Neural cell (in vitro differentiated cells): ENCODE data around the gene SLC66A2. TPM values are rescaled to one million over a fixed set of nuclear protein-coding genes. Genes with fewer than 3 reads are reported as not detected.

Experiments used
- H2AFZ ChIP-seq: fragments of 200-600, 300-800 bp; sonication (generic), shearing (Covaris generic); 2 replicates; pipeline ENCODE4 v1.6.0; 2014; ENCODE audit warnings: low read depth, mild to moderate bottlenecking, antibody characterized with exemption, low read length, moderate library complexity
- H3F3A ChIP-seq: fragments of 200-600 bp; shearing (Covaris generic); 2 replicates; pipeline ENCODE4 v1.6.1; 2016; ENCODE audit warnings: mild to moderate bottlenecking, moderate library complexity, mixed read lengths, antibody characterized with exemption, low read length; ENCODE audit not compliant: insufficient read depth, poor library complexity, severe bottlenecking
- H3K27ac ChIP-seq: fragments of 200-600, 300-800 bp; sonication (generic), shearing (Covaris generic); 2 replicates; pipeline ENCODE4 v1.5.1; 2014; ENCODE audit warnings: mild to moderate bottlenecking, low read length, moderate library complexity
- H3K27me3 ChIP-seq: fragments of 300-800, 200-600 bp; sonication (generic), shearing (Covaris generic); 2 replicates; pipeline ENCODE4 v1.6.0; 2014; ENCODE audit warnings: mild to moderate bottlenecking, low read depth, low read length, moderate library complexity; ENCODE audit not compliant: insufficient read depth
- H3K36me3 ChIP-seq: fragments of 300-800, 200-600 bp; sonication (generic), shearing (Covaris generic); 2 replicates; pipeline ENCODE4 v1.5.1; 2014; ENCODE audit warnings: mild to moderate bottlenecking, antibody characterized with exemption, low read length, moderate library complexity; ENCODE audit not compliant: insufficient read depth
- H3K4me2 ChIP-seq: fragments of 300-800, 200-600 bp; sonication (generic), shearing (Covaris generic); 2 replicates; pipeline ENCODE4 v1.6.0; 2014; ENCODE audit warnings: mild to moderate bottlenecking, low read length
- H3K4me3 ChIP-seq: fragments of 300-800, 200-600 bp; sonication (generic), shearing (Covaris generic); 2 replicates; pipeline ENCODE4 v1.5.1; 2014; ENCODE audit warnings: mild to moderate bottlenecking, low read length, moderate library complexity
- H3K79me2 ChIP-seq: fragments of 200-600 bp; shearing (Covaris generic); replicated peaks from 2 replicates; pipeline ENCODE4 v1.6.0; 2014; ENCODE audit warnings: mild to moderate bottlenecking, low read length, moderate library complexity; ENCODE audit not compliant: insufficient read depth
- H3K9ac ChIP-seq: fragments of 300-800, 200-600 bp; sonication (generic), shearing (Covaris generic); 2 replicates; pipeline ENCODE4 v1.6.1; 2016; ENCODE audit warnings: mild to moderate bottlenecking, low read length, mixed read lengths
- H3K9me2 ChIP-seq: fragments of 200-600 bp; shearing (Covaris generic); 2 replicates; pipeline ENCODE4 v1.6.1; 2016; ENCODE audit warnings: mild to moderate bottlenecking, low read length, mixed read lengths; ENCODE audit not compliant: insufficient read depth
- H3K9me3 ChIP-seq: fragments of 200-600, 300-800 bp; sonication (generic), shearing (Covaris generic); 2 replicates; pipeline ENCODE4 v1.6.1; 2016; ENCODE audit warnings: mild to moderate bottlenecking, mixed run types, low read length, moderate library complexity, mixed read lengths
- H4K20me1 ChIP-seq: fragments of 200-600 bp; shearing (Covaris generic); 2 replicates; pipeline ENCODE4 v1.6.1; 2016; ENCODE audit warnings: mild to moderate bottlenecking, mixed run types; ENCODE audit not compliant: insufficient read depth
- CTCF ChIP-seq: fragments of 450-650 bp; IDR thresholded peaks from 2 replicates; pipeline ENCODE4 v1.5.1; 2014; ENCODE audit warnings: antibody characterized with exemption, mild to moderate bottlenecking, moderate library complexity; ENCODE audit not compliant: poor library complexity, severe bottlenecking
- EP300 ChIP-seq: fragments of 450-650 bp; conservative IDR thresholded peaks from 2 replicates; pipeline ENCODE4 v1.6.1; 2014; ENCODE audit warnings: antibody characterized with exemption, mild to moderate bottlenecking, moderate library complexity; ENCODE audit not compliant: poor library complexity, severe bottlenecking
- EZH2 ChIP-seq: fragments of 200-600, 300-800 bp; shearing (Covaris generic), sonication (generic); IDR thresholded peaks from 2 replicates; pipeline ENCODE4 v1.6.1; 2014; ENCODE audit warnings: antibody characterized with exemption, low read length, borderline replicate concordance, mild to moderate bottlenecking; ENCODE audit not compliant: insufficient read depth, poor library complexity, severe bottlenecking
- MXI1 ChIP-seq: fragments of 450-650 bp; conservative IDR thresholded peaks from 2 replicates; pipeline ENCODE4 v1.6.1; 2014; ENCODE audit warnings: antibody characterized with exemption, mild to moderate bottlenecking; ENCODE audit not compliant: poor library complexity, severe bottlenecking
- POLR2AphosphoS5 ChIP-seq: IDR thresholded peaks from 2 replicates; pipeline ENCODE4 v1.6.1; 2012
- RAD21 ChIP-seq: fragments of 450-650 bp; conservative IDR thresholded peaks from 2 replicates; pipeline ENCODE4 v1.6.1; 2014; ENCODE audit warnings: antibody characterized with exemption, mild to moderate bottlenecking, moderate library complexity
- SMC3 ChIP-seq: fragments of 450-650 bp; conservative IDR thresholded peaks from 2 replicates; pipeline ENCODE4 v1.6.1; 2014; ENCODE audit warnings: antibody characterized with exemption, mild to moderate bottlenecking, moderate library complexity; ENCODE audit not compliant: poor library complexity
- TAF1 ChIP-seq: IDR thresholded peaks from 2 replicates; pipeline ENCODE4 v1.6.1; 2012; ENCODE audit warnings: low read depth
- polyA plus RNA-seq: library from polyadenylated mRNA; depleted of rRNA; stranded (reverse); fragments of >200 nt; gene quantifications from 2 replicates; pipeline ENCODE4 v1.2.3, GENCODE V29; 2014
- TF ChIP-seq, protein P1 (sequence below): IDR thresholded peaks from 2 replicates; pipeline ENCODE4 v1.6.1; 2012; ENCODE audit warnings: borderline replicate concordance

SLC66A2 gene
- polyA plus RNA-seq, 1 donor from 2014 or later, result 66.7 TPM

- Histone ChIP-seq H3K79me2 (no peaks in the 10 kb centered on the region), H3K27ac (no peak overlapping the region), H3K9ac (no peak overlapping the region), H3K4me3 (no peak overlapping the region), H3K4me2 (no peak overlapping the region), H2AFZ (no peak overlapping the region), H4K20me1 (no peaks in the 10 kb centered on the region), H3K9me2 (no peaks in the 10 kb centered on the region), H3K27me3 (no peaks in the 10 kb centered on the region), H3F3A (no peaks in the 10 kb centered on the region), H3K9me3 (peaks cover 9% of the 10 kb centered on the region), H3K36me3 (peaks cover 6% of the 10 kb centered on the region)
- TF ChIP-seq EP300 (no peak), MXI1 (no peak), POLR2AphosphoS5 (no peak), CTCF (no peak), SMC3 (no peak), EZH2 (no peak), TAF1 (no peak), RAD21 (no peak)
- TF ChIP-seq, protein P1, sequence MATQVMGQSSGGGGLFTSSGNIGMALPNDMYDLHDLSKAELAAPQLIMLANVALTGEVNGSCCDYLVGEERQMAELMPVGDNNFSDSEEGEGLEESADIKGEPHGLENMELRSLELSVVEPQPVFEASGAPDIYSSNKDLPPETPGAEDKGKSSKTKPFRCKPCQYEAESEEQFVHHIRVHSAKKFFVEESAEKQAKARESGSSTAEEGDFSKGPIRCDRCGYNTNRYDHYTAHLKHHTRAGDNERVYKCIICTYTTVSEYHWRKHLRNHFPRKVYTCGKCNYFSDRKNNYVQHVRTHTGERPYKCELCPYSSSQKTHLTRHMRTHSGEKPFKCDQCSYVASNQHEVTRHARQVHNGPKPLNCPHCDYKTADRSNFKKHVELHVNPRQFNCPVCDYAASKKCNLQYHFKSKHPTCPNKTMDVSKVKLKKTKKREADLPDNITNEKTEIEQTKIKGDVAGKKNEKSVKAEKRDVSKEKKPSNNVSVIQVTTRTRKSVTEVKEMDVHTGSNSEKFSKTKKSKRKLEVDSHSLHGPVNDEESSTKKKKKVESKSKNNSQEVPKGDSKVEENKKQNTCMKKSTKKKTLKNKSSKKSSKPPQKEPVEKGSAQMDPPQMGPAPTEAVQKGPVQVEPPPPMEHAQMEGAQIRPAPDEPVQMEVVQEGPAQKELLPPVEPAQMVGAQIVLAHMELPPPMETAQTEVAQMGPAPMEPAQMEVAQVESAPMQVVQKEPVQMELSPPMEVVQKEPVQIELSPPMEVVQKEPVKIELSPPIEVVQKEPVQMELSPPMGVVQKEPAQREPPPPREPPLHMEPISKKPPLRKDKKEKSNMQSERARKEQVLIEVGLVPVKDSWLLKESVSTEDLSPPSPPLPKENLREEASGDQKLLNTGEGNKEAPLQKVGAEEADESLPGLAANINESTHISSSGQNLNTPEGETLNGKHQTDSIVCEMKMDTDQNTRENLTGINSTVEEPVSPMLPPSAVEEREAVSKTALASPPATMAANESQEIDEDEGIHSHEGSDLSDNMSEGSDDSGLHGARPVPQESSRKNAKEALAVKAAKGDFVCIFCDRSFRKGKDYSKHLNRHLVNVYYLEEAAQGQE, result no peak
Measured at GRCh38 chr18:79902075-79902474, 49.4 kb downstream of the SLC66A2 start.

DNA sequence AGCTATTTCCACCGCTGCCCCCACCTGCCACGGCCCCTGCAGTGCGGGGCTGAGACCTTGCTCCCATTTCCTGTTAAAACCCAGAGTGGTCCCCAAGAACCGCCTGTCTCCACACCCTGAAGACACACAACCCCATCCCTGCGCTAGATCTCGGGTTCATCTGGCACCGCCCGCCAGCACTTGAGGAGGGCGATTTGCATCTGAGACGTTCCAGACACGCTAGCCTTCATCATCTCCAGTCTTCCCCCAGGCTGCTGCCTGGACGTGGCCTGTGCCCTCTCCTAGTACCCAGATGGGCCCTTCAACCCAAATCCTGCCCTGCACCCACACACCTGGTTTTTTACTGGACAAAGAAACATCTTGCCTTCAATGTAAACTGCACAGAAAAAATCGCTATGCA, 49.8 kb downstream of the SLC66A2 start:
- TF ChIP-seq CTCF (no peak), TAF1 (no peak), MXI1 (no peak), POLR2AphosphoS5 (no peak), RAD21 (no peak), EZH2 (no peak), EP300 (no peak), SMC3 (no peak)
- TF ChIP-seq, protein P1, result no peak
- no peak overlapping the region for H3K9ac ChIP-seq
- H3K4me3 ChIP-seq, result no peak overlapping the region
- H3K9me2 ChIP-seq, result no peaks in the 10 kb centered on the region
- peaks cover 6% of the 10 kb centered on the region for H3K36me3 ChIP-seq
- peaks cover 11% of the 10 kb centered on the region for H3K9me3 ChIP-seq
- no peaks in the 10 kb centered on the region for H3F3A ChIP-seq
- no peaks in the 10 kb centered on the region for H3K27me3 ChIP-seq
- no peaks in the 10 kb centered on the region for H4K20me1 ChIP-seq
- H3K4me2 ChIP-seq, result no peak overlapping the region
- no peaks in the 10 kb centered on the region for H3K79me2 ChIP-seq
- no peak overlapping the region for H3K27ac ChIP-seq
- H2AFZ ChIP-seq, result no peak overlapping the region
